Measurements from ENCODE around the gene TRIM69.
"Not testable (repeated sequence)": the region's sequence is repeated elsewhere in the genome, so short reads cannot be mapped to it uniquely, and the experiment has no call there.

The TRIM69 gene

GRCh38 chr15:44753345-44753744, 17.0 kb downstream of the TRIM69 start:
- no peak for DNase-seq

- no peak for DNase-seq
These were observed 26.9 kb downstream of the TRIM69 start for GRCh38 chr15:44763187-44763586.

- DNase-seq, result no peak
These were observed 27.5 kb downstream of the TRIM69 start for GRCh38 chr15:44763848-44764247.

GRCh38 chr15:44765036-44765435, 28.7 kb downstream of the TRIM69 start:
- DNase-seq, result no peak

GRCh38 chr15:44769521-44769920, 33.2 kb downstream of the TRIM69 start:
- DNase-seq, result no peak

GRCh38 chr15:44770715-44771114, 34.4 kb downstream of the TRIM69 start:
- not testable (repeated sequence) for DNase-seq

- no peak for DNase-seq
These were observed 39.6 kb downstream of the TRIM69 start for GRCh38 chr15:44775953-44776352.

- DNase-seq, result no peak
These were observed 43.4 kb downstream of the TRIM69 start for GRCh38 chr15:44779761-44780160.

- DNase-seq, result no peak
These were observed 44.3 kb downstream of the TRIM69 start for GRCh38 chr15:44780608-44781007.

GRCh38 chr15:44781128-44781810, 44.9 kb downstream of the TRIM69 start:
- no peak for DNase-seq

- no peak for DNase-seq
These were observed 46.2 kb downstream of the TRIM69 start for GRCh38 chr15:44782516-44782915.

- DNase-seq, result not testable (repeated sequence)
These were observed 48.6 kb downstream of the TRIM69 start for GRCh38 chr15:44784918-44785274.

GRCh38 chr15:44788748-44789147, 52.4 kb downstream of the TRIM69 start:
- peak; percentile 25 for DNase-seq

- no peak for DNase-seq
These were observed 53.9 kb downstream of the TRIM69 start for GRCh38 chr15:44790215-44790614.

- DNase-seq, result no peak
These were observed 54.3 kb downstream of the TRIM69 start for GRCh38 chr15:44790656-44791055.

- DNase-seq, result no peak
These were observed 56.4 kb downstream of the TRIM69 start for GRCh38 chr15:44792715-44793114.

- DNase-seq, result no peak
These were observed 57.7 kb downstream of the TRIM69 start for GRCh38 chr15:44794072-44794471.

GRCh38 chr15:44796508-44796907, 60.2 kb downstream of the TRIM69 start:
- DNase-seq, result no peak

GRCh38 chr15:44798826-44799225, 62.5 kb downstream of the TRIM69 start:
- no peak for DNase-seq

GRCh38 chr15:44801364-44801763, 65.0 kb downstream of the TRIM69 start:
- DNase-seq, result no peak

GRCh38 chr15:44801797-44802196, 65.5 kb downstream of the TRIM69 start:
- DNase-seq, result no peak

GRCh38 chr15:44802336-44802735, 66.0 kb downstream of the TRIM69 start:
- no peak for DNase-seq

- no peak for DNase-seq
These were observed 68.1 kb downstream of the TRIM69 start for GRCh38 chr15:44804298-44805046.

GRCh38 chr15:44808557-44808956, 72.2 kb downstream of the TRIM69 start:
- DNase-seq, result no peak

GRCh38 chr15:44810237-44810636, 73.9 kb downstream of the TRIM69 start:
- no peak for DNase-seq
